ENCODE measurements around the gene PRMT5.
"Not testable (repeated sequence)": the region's sequence is repeated elsewhere in the genome, so short reads cannot be mapped to it uniquely, and the experiment has no call there.

GRCh38 chr14:22965916-22966782 lies 37.0 kb upstream of the PRMT5 start:
- TF ChIP-seq POLR2A, CTCF (IDR thresholded peaks at IDR 0.05): not testable (repeated sequence)
